T-helper 17 cell (primary cell): Measurements from ENCODE around the gene BCL11B. TPM values are rescaled to one million over a fixed set of nuclear protein-coding genes. Genes with fewer than 3 reads are reported as not detected.
"Not testable (repeated sequence)": the region's sequence is repeated elsewhere in the genome, so short reads cannot be mapped to it uniquely, and the experiment has no call there.

ENCODE experiments used
- ATAC-seq: fragments of 150-1000 bp; cut with Tn5 transposase; 2 replicates; pipeline ENCODE4 v1.10.0; 2021; ENCODE audit warnings: mild to moderate bottlenecking, moderate library complexity
- DNase-seq, 3 donors: peaks; one replicate each; pipeline versions ENCODE4 v3.0.0 to v3.0.0-alpha.2; 2020 to 2021
- H3K9me3 ChIP-seq: one replicate; pipeline ENCODE4 v1.7.0; 2013; ENCODE audit warnings: low read length, mild to moderate bottlenecking; ENCODE audit not compliant: control insufficient read depth, poor library complexity, severe bottlenecking
- H3K27ac Mint-ChIP-seq: one replicate; pipeline ENCODE4 v1.8.0; 2022; ENCODE audit warnings: mild to moderate bottlenecking, moderate library complexity, mixed read lengths
- H3K27me3 Mint-ChIP-seq: one replicate; pipeline ENCODE4 v1.8.0; 2022; ENCODE audit warnings: mixed read lengths
- H3K36me3 Mint-ChIP-seq: one replicate; pipeline ENCODE4 v1.8.0; 2022; ENCODE audit warnings: low read depth, mixed read lengths
- H3K4me1 Mint-ChIP-seq: one replicate; pipeline ENCODE4 v1.8.0; 2022; ENCODE audit warnings: mild to moderate bottlenecking, mixed read lengths
- H3K4me3 Mint-ChIP-seq: one replicate; pipeline ENCODE4 v1.8.0; 2022; ENCODE audit warnings: mild to moderate bottlenecking, moderate library complexity, mixed read lengths
- total RNA-seq, 4 donors: library from RNA in 2 of 4; stranded (reverse) in 2 of 4; gene quantifications; one replicate each; pipeline ENCODE4 v1.2.3 and lab custom pipeline; 2022 to 2026

Gene BCL11B
- total RNA-seq, 2 donors from 2014 or later = 167 to 174 TPM

- Mint-ChIP-seq H3K27ac (peak overlapping the region; percentile 100), H3K36me3 (peaks cover 2% of the 10 kb centered on the region)
Observed at GRCh38 chr14:99195602-99196309, 76.2 kb downstream of the BCL11B start.

DNA sequence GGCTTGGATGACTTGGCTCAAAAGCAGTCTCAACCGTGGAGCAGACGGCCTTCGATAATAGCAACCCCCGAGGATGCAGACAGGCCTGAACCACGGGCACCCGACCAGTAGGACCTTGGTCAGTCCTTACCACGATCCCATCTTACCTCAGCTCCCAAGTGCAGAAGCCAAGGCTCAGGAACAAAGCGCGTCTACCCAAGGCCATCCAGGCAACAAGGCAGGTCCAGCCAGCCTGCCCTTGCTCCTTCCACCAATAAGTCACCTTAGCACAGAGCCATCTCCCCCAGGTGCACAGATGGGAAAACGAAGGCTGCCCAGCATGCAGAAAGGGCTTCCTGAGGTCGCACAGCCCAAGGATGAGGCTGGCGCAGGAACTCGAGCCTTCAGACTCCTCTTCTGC lies 77.3 kb downstream of the BCL11B start:
- no peak for ATAC-seq
- H3K9me3 ChIP-seq = no peaks in the 10 kb centered on the region
- Mint-ChIP-seq H3K27me3 (no peaks in the 10 kb centered on the region), H3K4me3 (peak overlapping the region; percentile 72), H3K27ac (peak overlapping the region; percentile 100), H3K4me1 (peaks cover 74% of the 10 kb centered on the region), H3K36me3 (peaks cover 2% of the 10 kb centered on the region)
- no peak for DNase-seq

More at GRCh38 chr14:99195602-99196309, 76.2 kb downstream of the BCL11B start:
- H3K4me3 Mint-ChIP-seq = peak overlapping the region; percentile 72
- H3K27me3 Mint-ChIP-seq = no peaks in the 10 kb centered on the region
- ATAC-seq (no peak), DNase-seq (no peak)
- no peaks in the 10 kb centered on the region for H3K9me3 ChIP-seq
- peaks cover 72% of the 10 kb centered on the region for H3K4me1 Mint-ChIP-seq

GRCh38 chr14:99194136-99194535 lies 77.9 kb downstream of the BCL11B start:
- H3K27ac Mint-ChIP-seq = peak overlapping the region; percentile 100
- peak overlapping the region; percentile 95 for H3K4me3 Mint-ChIP-seq
- no peaks in the 10 kb centered on the region for H3K27me3 Mint-ChIP-seq
- H3K4me1 Mint-ChIP-seq = peaks cover 76% of the 10 kb centered on the region
- ATAC-seq = no peak
- no peak for DNase-seq
- H3K36me3 Mint-ChIP-seq = peaks cover 2% of the 10 kb centered on the region
- H3K9me3 ChIP-seq = no peaks in the 10 kb centered on the region

GRCh38 chr14:99192830-99193229 lies 79.2 kb downstream of the BCL11B start:
- ATAC-seq = peak; percentile 4
- Mint-ChIP-seq H3K27ac (peak overlapping the region; percentile 100), H3K4me3 (peak overlapping the region; percentile 95), H3K27me3 (no peaks in the 10 kb centered on the region), H3K4me1 (peaks cover 77% of the 10 kb centered on the region), H3K36me3 (peaks cover 2% of the 10 kb centered on the region)
- DNase-seq = no peak
- H3K9me3 ChIP-seq = no peaks in the 10 kb centered on the region

DNA sequence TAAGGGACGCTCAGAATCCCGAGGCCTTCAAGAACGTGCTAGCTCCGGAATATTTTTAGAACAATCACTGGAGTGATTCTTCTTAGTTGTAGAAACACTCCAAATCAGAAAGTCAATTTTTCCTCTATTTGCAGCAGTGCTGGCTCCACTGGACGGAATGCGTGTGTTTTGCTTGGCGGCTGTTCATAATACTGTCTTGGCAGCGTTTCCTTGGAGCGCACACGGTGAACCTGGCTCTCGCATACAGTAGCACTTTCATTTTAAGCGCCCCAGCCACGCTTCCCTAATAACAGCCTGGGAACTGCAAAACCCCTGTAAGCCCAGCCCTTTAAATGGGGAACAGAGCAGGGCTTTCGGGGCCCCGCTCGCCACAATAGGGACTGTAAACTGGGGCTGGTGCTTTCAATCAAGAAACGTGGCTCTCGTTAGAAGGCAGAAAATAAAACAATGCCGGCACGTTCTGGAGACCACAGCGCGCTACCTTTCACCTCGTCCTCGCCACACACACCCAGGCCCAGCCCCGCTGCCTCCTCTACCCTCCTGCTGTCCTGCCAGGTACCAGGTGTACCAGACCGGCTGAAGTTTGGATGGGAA lies 79.9 kb downstream of the BCL11B start:
- H3K27ac Mint-ChIP-seq = peak overlapping the region; percentile 100
- H3K4me3 Mint-ChIP-seq = peak overlapping the region; percentile 95
- peaks cover 77% of the 10 kb centered on the region for H3K4me1 Mint-ChIP-seq
- peaks cover 2% of the 10 kb centered on the region for H3K36me3 Mint-ChIP-seq
- ATAC-seq (peak; percentile 31), DNase-seq (no peak)
- H3K9me3 ChIP-seq = no peaks in the 10 kb centered on the region
- no peaks in the 10 kb centered on the region for H3K27me3 Mint-ChIP-seq

DNA sequence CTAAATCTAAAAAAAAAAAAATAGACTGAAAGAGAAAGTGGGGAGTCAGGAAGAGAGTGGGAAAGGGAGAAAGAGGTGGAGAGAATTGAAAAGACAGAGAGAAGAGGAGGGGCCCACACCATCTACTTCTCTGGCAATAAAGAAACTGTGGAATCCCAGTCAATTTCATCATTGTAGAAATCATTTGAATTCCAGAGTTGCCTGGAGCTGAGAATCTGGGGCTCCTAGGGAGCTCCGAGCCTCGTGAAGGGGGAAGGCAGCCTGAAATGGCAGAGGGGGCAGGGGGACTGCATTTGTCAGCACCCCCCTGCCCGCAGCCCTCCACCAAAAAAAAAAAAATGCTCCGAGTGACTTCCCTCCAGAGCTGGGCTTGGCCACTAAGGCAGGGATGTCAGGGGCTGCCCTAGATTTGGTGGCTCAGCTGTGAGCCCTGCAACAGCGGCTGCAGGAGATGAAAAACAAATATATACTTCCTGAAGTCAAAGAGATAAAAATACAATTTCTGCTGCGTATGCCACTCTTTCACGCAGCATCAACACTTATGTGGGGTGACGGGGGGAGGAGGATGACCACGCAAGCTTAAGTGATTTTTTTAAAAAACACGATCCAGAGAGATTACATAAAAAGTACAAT lies 80.5 kb downstream of the BCL11B start:
- Mint-ChIP-seq H3K4me1 (peaks cover 79% of the 10 kb centered on the region), H3K36me3 (peaks cover 2% of the 10 kb centered on the region), H3K27me3 (no peaks in the 10 kb centered on the region), H3K4me3 (peak overlapping the region; percentile 95), H3K27ac (peak overlapping the region; percentile 100)
- ATAC-seq (peak; percentile 68), DNase-seq (peak in 2 of 3 donors; percentile 48 to 61)
- no peaks in the 10 kb centered on the region for H3K9me3 ChIP-seq

DNA sequence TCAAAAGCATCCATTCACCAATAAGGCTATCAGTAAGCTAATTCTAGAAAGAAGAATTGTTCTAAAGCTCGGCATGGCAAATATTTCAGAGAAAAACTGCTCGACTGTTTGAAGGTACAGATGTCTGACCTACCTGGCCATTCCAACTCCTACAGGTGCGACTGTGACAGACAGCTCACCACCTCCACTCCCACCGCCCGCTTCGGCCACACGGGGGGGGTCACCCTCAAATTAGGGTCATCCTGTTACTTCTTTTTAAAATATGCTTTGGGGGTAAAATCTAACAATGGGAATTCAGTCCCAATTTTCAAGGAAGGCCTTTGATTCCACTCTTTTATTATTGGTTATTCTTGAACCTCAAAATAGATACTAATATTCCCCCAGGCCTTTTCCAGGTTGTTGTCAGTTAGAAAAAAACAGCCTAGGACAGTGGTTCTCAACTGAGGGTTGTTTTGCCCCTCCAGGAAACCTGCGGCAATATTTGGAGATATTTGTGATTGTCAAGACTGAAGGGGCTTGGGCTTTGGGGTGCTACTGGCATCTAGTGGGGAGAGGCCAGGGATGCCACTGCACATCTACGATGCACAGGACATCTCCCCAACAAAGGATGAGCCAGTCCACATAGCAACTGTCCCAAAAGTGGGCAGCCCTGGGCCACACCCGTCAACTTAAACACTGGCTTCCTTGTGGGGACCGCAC lies 81.2 kb downstream of the BCL11B start:
- H3K9me3 ChIP-seq = no peaks in the 10 kb centered on the region
- H3K36me3 Mint-ChIP-seq = peaks cover 2% of the 10 kb centered on the region
- DNase-seq (no peak), ATAC-seq (peak; percentile 17)
- peak overlapping the region; percentile 100 for H3K27ac Mint-ChIP-seq
- H3K4me3 Mint-ChIP-seq = peak overlapping the region; percentile 95
- no peaks in the 10 kb centered on the region for H3K27me3 Mint-ChIP-seq
- peaks cover 86% of the 10 kb centered on the region for H3K4me1 Mint-ChIP-seq

DNA sequence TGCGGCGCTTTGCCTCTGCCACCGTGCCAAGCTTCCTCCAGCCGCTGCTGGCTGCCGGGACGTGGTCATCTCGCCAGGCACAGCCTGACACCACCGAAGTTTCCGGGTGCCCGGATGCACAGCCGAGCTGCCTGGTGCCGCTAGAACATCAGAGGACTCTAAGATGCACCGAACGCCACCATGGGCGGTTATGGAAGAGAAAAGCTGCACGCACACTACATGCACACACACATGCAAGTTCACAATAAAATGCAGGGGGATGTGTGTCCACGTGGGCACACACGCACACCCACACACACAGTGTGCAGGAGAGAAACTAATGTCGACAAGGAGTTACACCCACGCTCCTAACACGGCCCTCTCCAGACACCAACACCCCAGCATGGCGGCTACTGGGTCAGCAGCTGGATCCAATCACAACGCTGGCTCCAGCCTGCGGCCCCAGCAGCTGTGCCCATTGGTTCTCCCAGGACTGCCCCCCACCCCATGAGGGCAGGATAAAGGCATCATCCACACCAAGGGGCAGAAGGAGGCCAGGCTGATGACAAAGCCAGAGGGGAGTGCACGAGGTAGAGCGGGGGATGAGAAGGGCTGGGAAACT lies 82.7 kb downstream of the BCL11B start:
- H3K9me3 ChIP-seq = no peaks in the 10 kb centered on the region
- Mint-ChIP-seq H3K4me3 (peak overlapping the region; percentile 93), H3K27ac (peak overlapping the region; percentile 100), H3K4me1 (peaks cover 88% of the 10 kb centered on the region), H3K27me3 (no peaks in the 10 kb centered on the region), H3K36me3 (peaks cover 2% of the 10 kb centered on the region)
- ATAC-seq = peak; percentile 12
- DNase-seq = no peak

DNA sequence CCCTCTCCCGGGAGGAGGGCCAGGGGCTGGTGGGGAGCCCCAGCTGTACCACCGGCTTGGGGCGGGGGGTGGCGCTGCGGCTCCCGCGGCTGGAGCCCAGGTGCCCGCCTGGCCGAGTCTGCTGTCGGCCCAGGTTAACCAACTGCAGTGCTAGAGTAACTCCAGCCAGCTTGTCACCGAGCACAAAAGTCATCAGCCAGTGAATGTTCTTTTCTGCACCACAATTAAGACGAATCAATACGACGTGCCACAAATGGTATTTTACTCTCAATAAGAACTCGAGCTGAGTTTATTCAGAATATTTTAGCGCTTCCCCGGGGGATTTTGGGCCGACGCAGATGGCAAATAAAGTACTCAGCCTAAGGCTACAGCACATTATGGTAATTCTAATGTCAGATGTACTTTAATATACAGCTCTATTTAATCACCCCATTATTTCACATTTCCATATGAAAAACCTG lies 83.2 kb downstream of the BCL11B start:
- Mint-ChIP-seq H3K27ac (peak overlapping the region; percentile 100), H3K27me3 (no peaks in the 10 kb centered on the region), H3K4me3 (peak overlapping the region; percentile 93), H3K4me1 (peaks cover 88% of the 10 kb centered on the region), H3K36me3 (peaks cover 2% of the 10 kb centered on the region)
- no peaks in the 10 kb centered on the region for H3K9me3 ChIP-seq
- DNase-seq = peak; percentile 47 to 53 (median 47)
- peak; percentile 36 for ATAC-seq

DNA sequence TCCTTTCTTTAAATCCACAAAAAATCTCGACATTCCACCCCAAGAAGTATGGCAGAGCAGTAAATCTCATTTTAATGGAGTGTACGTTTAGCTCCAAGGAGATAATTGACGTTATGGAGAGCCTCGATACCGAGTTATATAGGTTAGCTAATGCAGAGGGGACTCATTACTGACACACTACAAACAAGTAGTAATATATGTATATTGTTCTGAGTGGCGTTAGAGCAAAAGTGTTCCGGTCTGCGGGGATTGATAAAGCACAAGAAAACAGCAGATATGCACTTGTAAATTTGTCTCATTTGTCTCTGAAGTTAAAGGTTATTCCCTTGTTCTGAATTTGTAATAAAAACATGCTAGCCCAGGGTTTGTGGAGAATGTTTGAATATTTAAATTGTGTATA lies 84.1 kb downstream of the BCL11B start:
- H3K9me3 ChIP-seq = no peaks in the 10 kb centered on the region
- peak overlapping the region; percentile 93 for H3K4me3 Mint-ChIP-seq
- no peaks in the 10 kb centered on the region for H3K27me3 Mint-ChIP-seq
- DNase-seq (peak in 1 of 3 donors; percentile 0), ATAC-seq (no peak)
- H3K27ac Mint-ChIP-seq = peak overlapping the region; percentile 100
- peaks cover 86% of the 10 kb centered on the region for H3K4me1 Mint-ChIP-seq
- H3K36me3 Mint-ChIP-seq = peaks cover 2% of the 10 kb centered on the region

DNA sequence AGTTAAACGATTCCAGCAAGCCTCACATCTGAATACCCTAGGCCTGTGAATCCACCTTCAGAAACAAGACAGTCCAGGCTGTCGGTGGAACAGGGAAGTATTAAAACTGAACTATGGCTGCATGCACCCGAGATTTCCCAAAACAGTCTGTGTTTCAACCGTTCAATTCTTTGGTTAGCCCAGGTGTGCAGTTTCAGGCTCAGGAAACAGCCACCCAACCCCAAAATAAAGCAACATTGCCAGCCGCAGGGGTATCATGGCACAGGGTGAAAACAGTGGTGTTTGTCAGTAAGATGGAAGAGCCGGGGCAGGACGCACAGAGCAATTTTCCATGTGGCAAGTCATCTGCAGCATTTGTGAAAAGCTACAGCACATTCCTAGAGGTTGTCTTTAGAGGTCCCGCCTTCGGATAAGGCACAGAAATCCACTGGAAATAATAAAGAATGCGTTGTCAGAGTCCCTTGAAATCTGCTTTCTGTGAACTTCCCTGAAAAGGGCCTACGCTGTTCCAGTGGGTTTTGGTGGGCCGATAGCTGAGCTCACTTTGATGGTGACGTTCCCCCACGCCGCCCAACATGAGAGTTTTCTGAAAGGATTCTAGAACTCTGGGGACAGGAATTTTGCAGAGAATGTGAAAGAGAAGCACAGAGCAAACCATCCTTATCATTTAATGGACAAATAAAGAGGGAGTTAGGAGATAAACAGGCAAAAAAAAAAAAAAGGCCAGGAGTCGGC lies 84.9 kb downstream of the BCL11B start:
- DNase-seq = peak in 1 of 3 donors; percentile 7
- no peaks in the 10 kb centered on the region for H3K27me3 Mint-ChIP-seq
- ATAC-seq = no peak
- no peaks in the 10 kb centered on the region for H3K9me3 ChIP-seq
- H3K36me3 Mint-ChIP-seq = no peaks in the 10 kb centered on the region
- peak overlapping the region; percentile 93 for H3K4me3 Mint-ChIP-seq
- H3K4me1 Mint-ChIP-seq = peaks cover 86% of the 10 kb centered on the region
- peak overlapping the region; percentile 100 for H3K27ac Mint-ChIP-seq

DNA sequence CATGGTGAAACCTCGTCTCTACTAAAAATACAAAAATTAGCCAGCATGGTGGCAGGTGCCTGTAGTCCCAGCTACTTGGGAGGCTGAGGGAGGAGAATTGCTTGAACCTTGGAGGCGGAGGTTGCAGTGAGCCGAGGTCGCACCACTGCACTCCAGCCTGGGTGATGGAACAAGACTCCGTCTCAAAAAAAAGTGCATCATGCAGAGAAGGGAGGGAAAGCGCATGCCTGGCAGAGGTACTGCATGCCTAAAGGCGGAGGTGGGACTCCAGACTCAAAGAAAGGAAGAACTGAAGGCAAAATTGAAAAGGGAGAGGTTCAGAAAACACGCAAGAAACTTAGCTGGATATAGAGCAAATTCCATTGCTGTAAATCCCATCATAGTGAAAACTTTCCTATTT lies 85.7 kb downstream of the BCL11B start:
- peak overlapping the region; percentile 85 for H3K4me3 Mint-ChIP-seq
- DNase-seq = peak in 1 of 3 donors; percentile 0

More for the DNA sequence above, 85.7 kb downstream of the BCL11B start:
- H3K27me3 Mint-ChIP-seq, H3K9me3 ChIP-seq, ATAC-seq, H3K36me3 Mint-ChIP-seq: not testable (repeated sequence)
- peaks cover 88% of the 10 kb centered on the region for H3K4me1 Mint-ChIP-seq
- peak overlapping the region; percentile 100 for H3K27ac Mint-ChIP-seq
